Epithelial cell of esophagus (primary cell): ENCODE results near the gene PITPNM3.

Source experiments
- DNase-seq: peaks from one replicate; pipeline ENCODE4 v3.0.0; 2010; ENCODE audit warnings: low read depth
- H3K4me3 ChIP-seq: 2 replicates; pipeline ENCODE4 v1.5.1; 2011; ENCODE audit warnings: mild to moderate bottlenecking, low read length, control low read depth
- CTCF ChIP-seq: IDR thresholded peaks from 2 replicates; pipeline ENCODE4 v1.5.1; 2011; ENCODE audit warnings: low read depth, mild to moderate bottlenecking, low read length, control low read depth, inconsistent platforms; ENCODE audit not compliant: insufficient read depth; ENCODE audit errors: missing control alignments

The PITPNM3 gene

DNA sequence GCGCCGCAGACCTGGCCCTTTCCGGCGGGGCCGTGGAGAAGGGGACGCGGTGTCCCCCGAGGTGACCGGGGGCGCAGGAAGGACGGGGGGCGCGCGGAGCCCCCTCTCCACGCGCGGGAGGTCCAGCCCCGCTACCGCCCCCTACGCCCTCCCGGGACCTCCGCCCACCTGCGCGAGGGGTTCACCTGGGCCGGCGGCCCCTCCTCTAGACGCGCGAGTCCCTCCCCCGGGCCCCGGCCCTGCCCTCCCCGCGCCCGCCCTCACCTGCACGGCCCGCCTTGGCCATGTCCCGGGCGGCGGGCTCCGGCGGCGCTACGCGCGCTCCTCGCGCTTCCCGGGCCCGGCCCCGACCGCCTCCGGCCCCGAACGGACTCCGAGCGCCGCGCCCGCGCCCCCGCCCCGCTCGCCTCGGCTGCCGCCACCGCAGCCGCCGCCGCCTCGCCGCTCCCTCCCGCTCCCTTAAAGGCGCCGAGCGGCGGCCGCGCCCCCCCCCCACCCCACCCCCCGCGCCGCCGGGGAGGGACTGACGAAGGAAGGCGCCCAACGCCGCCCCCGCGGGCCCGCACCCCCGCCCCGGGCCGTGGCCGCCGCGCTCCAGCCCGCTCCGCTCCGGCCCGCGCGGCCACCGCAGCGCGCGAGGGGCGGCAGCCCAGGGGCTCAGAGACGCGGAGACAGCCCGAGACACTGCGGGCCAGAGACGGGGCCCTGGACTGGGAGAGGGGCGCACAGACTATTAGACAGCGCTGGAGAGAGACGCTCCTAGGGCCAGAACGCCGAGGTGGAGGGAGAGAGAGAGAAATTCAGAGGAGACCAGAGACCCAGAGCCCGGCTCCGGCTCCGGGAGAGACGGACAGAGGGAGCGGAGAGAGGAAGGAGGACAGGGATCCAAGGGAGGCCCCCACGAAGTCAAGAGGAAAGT is at the start of gene PITPNM3:
Gene PITPNM3 (minus strand): TSS at position 435 of the 919 bp plus-strand sequence. CDS start 149 bp downstream, at position 286.
- no peak for TF ChIP-seq CTCF
- H3K4me3 ChIP-seq, result peak within 1 kb of the TSS; percentile 66

GRCh38 chr17:6605142-6605541 is 48.8 kb upstream of the PITPNM3 start:
- no peak for DNase-seq
- TF ChIP-seq CTCF, result no peak
- H3K4me3 ChIP-seq, result no peak overlapping the region

More for the DNA sequence above, at the start of gene PITPNM3:
- peak; percentile 43 for DNase-seq

- DNase-seq, result no peak
- no peak for TF ChIP-seq CTCF
- no peak overlapping the region for H3K4me3 ChIP-seq
These were observed 47.5 kb upstream of the PITPNM3 start for GRCh38 chr17:6603744-6604325.

GRCh38 chr17:6602141-6602540 is 45.8 kb upstream of the PITPNM3 start:
- no peak overlapping the region for H3K4me3 ChIP-seq
- TF ChIP-seq CTCF, result no peak
- no peak for DNase-seq

- DNase-seq, result no peak
These were observed 43.0 kb upstream of the PITPNM3 start for GRCh38 chr17:6599364-6599763.

GRCh38 chr17:6597727-6598126 is 41.4 kb upstream of the PITPNM3 start:
- no peak for TF ChIP-seq CTCF
- no peak for DNase-seq
- no peak overlapping the region for H3K4me3 ChIP-seq

More at GRCh38 chr17:6599364-6599763, 43.0 kb upstream of the PITPNM3 start:
- TF ChIP-seq CTCF, result no peak
- H3K4me3 ChIP-seq, result no peak overlapping the region
